Mesothelial cell of epicardium (in vitro differentiated cells): ENCODE measurements around the gene STK32A. TPM values are rescaled to one million over a fixed set of nuclear protein-coding genes. Genes with fewer than 3 reads are reported as not detected.

Experiments used
- DNase-seq, 2 experiments: peaks; one replicate each; pipeline ENCODE4 v3.0.0; 2021; ENCODE audit warnings: low spot score in 2 of 2; ENCODE audit not compliant: unreplicated experiment in 2 of 2
- H3K27ac Mint-ChIP-seq: 2 replicates; pipeline ENCODE4 v1.8.0; 2021; ENCODE audit warnings: mixed read lengths
- H3K27me3 Mint-ChIP-seq: 2 replicates; pipeline ENCODE4 v1.8.0; 2021; ENCODE audit warnings: low read depth, mixed read lengths
- H3K36me3 Mint-ChIP-seq: 2 replicates; pipeline ENCODE4 v1.8.0; 2021; ENCODE audit warnings: mixed read lengths
- H3K4me1 Mint-ChIP-seq: 2 replicates; pipeline ENCODE4 v1.8.0; 2021; ENCODE audit warnings: mixed read lengths
- H3K4me3 Mint-ChIP-seq: 2 replicates; pipeline ENCODE4 v1.8.0; 2021; ENCODE audit warnings: mild to moderate bottlenecking, moderate library complexity, mixed read lengths
- H3K9me3 Mint-ChIP-seq: 2 replicates; pipeline ENCODE4 v1.8.0; 2021; ENCODE audit warnings: mixed read lengths
- CTCF ChIP-seq: fragments of 200-600 bp; sonication (generic); IDR thresholded peaks from one replicate; pipeline ENCODE4 v1.5.0; 2021; ENCODE audit warnings: antibody characterized with exemption; ENCODE audit not compliant: unreplicated experiment
- total RNA-seq: library from RNA; stranded (reverse); gene quantifications from 3 replicates; pipeline ENCODE4 v1.2.1, GENCODE V29; 2021

STK32A gene
- total RNA-seq, 1 donor from 2014 or later, result 3.5 TPM

GRCh38 chr5:147336876-147337275 lies 102.0 kb downstream of the STK32A start:
- Mint-ChIP-seq H3K4me3 (no peak overlapping the region), H3K4me1 (peaks cover 9% of the 10 kb centered on the region), H3K27ac (no peak overlapping the region), H3K36me3 (no peaks in the 10 kb centered on the region), H3K9me3 (peaks cover 9% of the 10 kb centered on the region), H3K27me3 (peaks cover 41% of the 10 kb centered on the region)
- DNase-seq, result no peak
- no peak for TF ChIP-seq CTCF

- Mint-ChIP-seq H3K9me3 (peaks cover 9% of the 10 kb centered on the region), H3K36me3 (no peaks in the 10 kb centered on the region), H3K27me3 (peaks cover 36% of the 10 kb centered on the region), H3K4me3 (no peak overlapping the region), H3K27ac (no peak overlapping the region), H3K4me1 (peaks cover 9% of the 10 kb centered on the region)
- TF ChIP-seq CTCF, result no peak
- DNase-seq, result no peak
These were observed 104.5 kb downstream of the STK32A start for GRCh38 chr5:147339313-147339712.

DNA sequence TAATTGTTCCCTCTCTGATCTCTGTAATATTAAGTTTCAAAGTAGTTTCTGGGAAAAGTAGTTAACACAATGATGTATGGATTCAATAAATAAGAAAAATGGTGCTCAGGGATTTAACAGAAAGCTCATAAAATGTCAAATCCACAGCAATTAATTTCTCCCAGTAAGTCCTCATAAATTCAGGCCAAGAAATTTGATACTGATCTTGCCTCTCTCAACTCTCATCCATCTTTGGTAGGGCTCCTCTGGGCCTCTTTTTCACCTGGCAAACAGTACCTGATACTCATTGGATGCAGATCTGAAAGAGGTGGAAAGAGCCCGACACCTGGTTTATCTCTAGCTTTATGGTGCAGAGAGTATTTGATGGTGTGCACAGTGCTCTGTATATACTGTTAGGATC lies 106.1 kb downstream of the STK32A start:
- peaks cover 9% of the 10 kb centered on the region for H3K9me3 Mint-ChIP-seq
- H3K4me3 Mint-ChIP-seq, result no peak overlapping the region
- H3K27ac Mint-ChIP-seq, result no peak overlapping the region
- H3K27me3 Mint-ChIP-seq, result peaks cover 31% of the 10 kb centered on the region
- TF ChIP-seq CTCF, result no peak
- H3K4me1 Mint-ChIP-seq, result peaks cover 13% of the 10 kb centered on the region
- H3K36me3 Mint-ChIP-seq, result no peaks in the 10 kb centered on the region
- no peak for DNase-seq

DNA sequence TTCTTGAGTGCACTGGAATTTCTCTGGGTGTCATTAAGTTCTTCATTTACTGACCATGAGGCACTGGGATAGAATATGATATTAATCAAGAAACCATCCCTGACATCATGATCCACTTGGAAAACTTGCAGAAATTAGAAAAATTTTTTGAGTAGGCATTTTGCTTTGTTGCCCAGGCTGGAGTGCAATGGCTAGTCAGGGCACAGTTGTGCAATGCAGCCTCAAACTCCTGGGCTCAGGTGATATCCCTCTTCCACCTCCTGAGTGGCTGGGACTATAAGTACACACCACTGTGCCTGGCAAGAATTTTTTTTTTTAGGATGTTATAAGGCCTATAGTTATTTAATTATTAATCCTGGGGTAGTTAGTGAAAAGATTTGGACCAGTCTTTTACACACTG lies 106.5 kb downstream of the STK32A start:
- Mint-ChIP-seq H3K4me3 (no peak overlapping the region), H3K36me3 (no peaks in the 10 kb centered on the region), H3K27me3 (peaks cover 31% of the 10 kb centered on the region), H3K27ac (no peak overlapping the region), H3K4me1 (peaks cover 13% of the 10 kb centered on the region), H3K9me3 (peaks cover 9% of the 10 kb centered on the region)
- TF ChIP-seq CTCF, result no peak
- no peak for DNase-seq

GRCh38 chr5:147344861-147345260 lies 110.0 kb downstream of the STK32A start:
- Mint-ChIP-seq H3K27ac (no peak overlapping the region), H3K27me3 (peaks cover 14% of the 10 kb centered on the region), H3K36me3 (no peaks in the 10 kb centered on the region), H3K9me3 (no peaks in the 10 kb centered on the region), H3K4me1 (peaks cover 13% of the 10 kb centered on the region), H3K4me3 (no peak overlapping the region)
- no peak for DNase-seq
- TF ChIP-seq CTCF, result no peak

DNA sequence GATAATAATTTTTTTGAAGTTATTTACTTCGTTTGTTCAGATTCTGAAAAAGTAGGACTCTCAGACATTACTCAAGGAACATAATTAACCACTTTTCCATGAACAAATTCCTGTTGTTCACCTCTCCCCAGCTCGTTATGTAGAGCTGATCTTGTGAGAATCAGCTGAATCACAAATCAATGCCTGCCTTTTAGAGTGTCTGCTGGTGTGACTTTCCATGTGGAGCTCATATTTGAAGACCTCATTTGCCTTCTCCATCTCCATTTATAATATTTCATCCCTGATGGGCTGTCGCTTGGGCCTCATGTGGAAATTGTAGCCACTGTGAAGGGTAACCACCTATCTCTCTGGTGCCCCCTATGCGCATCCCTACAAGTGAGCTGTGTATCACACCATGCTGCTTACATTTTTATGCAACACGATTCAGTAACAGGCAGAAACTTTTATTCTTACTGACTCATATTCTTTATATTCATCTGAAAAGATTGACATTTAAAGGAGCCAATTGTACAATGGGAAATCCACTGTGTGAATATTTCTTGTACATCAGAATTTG lies 111.3 kb downstream of the STK32A start:
- peaks cover 6% of the 10 kb centered on the region for H3K4me1 Mint-ChIP-seq
- H3K9me3 Mint-ChIP-seq, result no peaks in the 10 kb centered on the region
- DNase-seq, result no peak
- H3K36me3 Mint-ChIP-seq, result no peaks in the 10 kb centered on the region
- peaks cover 14% of the 10 kb centered on the region for H3K27me3 Mint-ChIP-seq
- no peak for TF ChIP-seq CTCF
- no peak overlapping the region for H3K27ac Mint-ChIP-seq
- no peak overlapping the region for H3K4me3 Mint-ChIP-seq
